K562 (cell line): ENCODE data around the gene MYO15A. TPM values are rescaled to one million over a fixed set of nuclear protein-coding genes. Genes with fewer than 3 reads are reported as not detected.

Source experiments
- ASH1L ChIP-seq: fragments of 450-650 bp; IDR thresholded peaks from 2 replicates; pipeline ENCODE4 v1.6.1; 2018; ENCODE audit warnings: borderline replicate concordance, mild to moderate bottlenecking, low read depth; ENCODE audit not compliant: partially characterized antibody
- BCL6 ChIP-seq: fragments of 250-450 bp; sonication (Bioruptor Pico); IDR thresholded peaks from 2 replicates; pipeline ENCODE4 v1.4.0; 2020
- CEBPZ ChIP-seq: fragments of 150-350 bp; IDR thresholded peaks from 2 replicates; pipeline ENCODE4 v1.6.1; 2014; ENCODE audit warnings: low read depth, mild to moderate bottlenecking, low read length, borderline replicate concordance
- KAT7 ChIP-seq: sonication (generic); formaldehyde crosslinking; IDR thresholded peaks from 2 replicates; pipeline ENCODE4 v1.8.0; 2022; ENCODE audit warnings: missing genetic modification reagents, mild to moderate bottlenecking, borderline replicate concordance
- SIX5 ChIP-seq, 2 experiments: IDR thresholded peaks; 2 replicates each; pipeline ENCODE4 v1.6.1; 2011; ENCODE audit warnings: low read length in 2 of 2, borderline replicate concordance in 1 of 2, low read depth in 1 of 2, mild to moderate bottlenecking in 1 of 2, moderate library complexity in 1 of 2; ENCODE audit not compliant: insufficient read depth in 1 of 2
- SMC3 ChIP-seq: conservative IDR thresholded peaks from 2 replicates; pipeline ENCODE4 v1.6.1; 2011; ENCODE audit warnings: low read depth, low read length, improper control_type of control experiment; ENCODE audit not compliant: insufficient read depth
- ZNF57 ChIP-seq: fragments of 450-650 bp; formaldehyde crosslinking; IDR thresholded peaks from 2 replicates; pipeline ENCODE4 v1.4.0; 2020; ENCODE audit warnings: mild to moderate bottlenecking, moderate library complexity
- ZNF780A ChIP-seq: fragments of 250-450 bp; sonication (Bioruptor Pico); IDR thresholded peaks from 2 replicates; pipeline ENCODE4 v1.5.0; 2021; ENCODE audit warnings: mild to moderate bottlenecking
- polyA plus RNA-seq, 8 experiments: library from polyadenylated mRNA; depleted of rRNA in 4 of 8; stranded (reverse) in 5 of 8; unstranded in 3 of 8; fragments of >200 nt; fragmentation: Nextera tagmentation in 2 of 8; fragmentation: Illumina TruSeq in 1 of 8; extraction: Ambion mirVana in 2 of 8; extraction: Trizol in 1 of 8; gene quantifications; 2 replicates each; pipeline versions ENCODE4 v1.2.1 to v1.2.3, GENCODE V29; 2011 to 2014; ENCODE audit warnings: inconsistent platforms in 1 of 8, missing spikeins in 1 of 8
- total RNA-seq, 7 experiments: library from RNA; depleted of rRNA in 6 of 7; stranded (reverse); fragments of >200 nt in 6 of 7; fragmentation: Illumina TruSeq in 2 of 7; extraction: Trizol in 2 of 7; gene quantifications; 2 replicates each; pipeline versions ENCODE4 v1.2.1 to v1.2.3, GENCODE V29; 2011 to 2021; ENCODE audit warnings: low replicate concordance in 1 of 7
- TF ChIP-seq, protein P1 (sequence below), 2 experiments: fragments of 450-650 bp; IDR thresholded peaks; 2 replicates each; pipeline ENCODE4 v1.6.1; 2018; ENCODE audit warnings: mild to moderate bottlenecking in 2 of 2, low read depth in 1 of 2; ENCODE audit not compliant: partially characterized antibody in 2 of 2
- TF ChIP-seq, protein P2 (sequence below): fragments of 450-650 bp; IDR thresholded peaks from 2 replicates; pipeline ENCODE4 v1.6.1; 2016

The MYO15A gene
- total and polyA plus RNA-seq, 9 of the 15 experiments (the other 6 are each of a cell fraction or from before 2014, with no cell fraction given): 0.05 to 0.88 (median 0.14) TPM; not detected in 1

- TF ChIP-seq, protein P1, sequence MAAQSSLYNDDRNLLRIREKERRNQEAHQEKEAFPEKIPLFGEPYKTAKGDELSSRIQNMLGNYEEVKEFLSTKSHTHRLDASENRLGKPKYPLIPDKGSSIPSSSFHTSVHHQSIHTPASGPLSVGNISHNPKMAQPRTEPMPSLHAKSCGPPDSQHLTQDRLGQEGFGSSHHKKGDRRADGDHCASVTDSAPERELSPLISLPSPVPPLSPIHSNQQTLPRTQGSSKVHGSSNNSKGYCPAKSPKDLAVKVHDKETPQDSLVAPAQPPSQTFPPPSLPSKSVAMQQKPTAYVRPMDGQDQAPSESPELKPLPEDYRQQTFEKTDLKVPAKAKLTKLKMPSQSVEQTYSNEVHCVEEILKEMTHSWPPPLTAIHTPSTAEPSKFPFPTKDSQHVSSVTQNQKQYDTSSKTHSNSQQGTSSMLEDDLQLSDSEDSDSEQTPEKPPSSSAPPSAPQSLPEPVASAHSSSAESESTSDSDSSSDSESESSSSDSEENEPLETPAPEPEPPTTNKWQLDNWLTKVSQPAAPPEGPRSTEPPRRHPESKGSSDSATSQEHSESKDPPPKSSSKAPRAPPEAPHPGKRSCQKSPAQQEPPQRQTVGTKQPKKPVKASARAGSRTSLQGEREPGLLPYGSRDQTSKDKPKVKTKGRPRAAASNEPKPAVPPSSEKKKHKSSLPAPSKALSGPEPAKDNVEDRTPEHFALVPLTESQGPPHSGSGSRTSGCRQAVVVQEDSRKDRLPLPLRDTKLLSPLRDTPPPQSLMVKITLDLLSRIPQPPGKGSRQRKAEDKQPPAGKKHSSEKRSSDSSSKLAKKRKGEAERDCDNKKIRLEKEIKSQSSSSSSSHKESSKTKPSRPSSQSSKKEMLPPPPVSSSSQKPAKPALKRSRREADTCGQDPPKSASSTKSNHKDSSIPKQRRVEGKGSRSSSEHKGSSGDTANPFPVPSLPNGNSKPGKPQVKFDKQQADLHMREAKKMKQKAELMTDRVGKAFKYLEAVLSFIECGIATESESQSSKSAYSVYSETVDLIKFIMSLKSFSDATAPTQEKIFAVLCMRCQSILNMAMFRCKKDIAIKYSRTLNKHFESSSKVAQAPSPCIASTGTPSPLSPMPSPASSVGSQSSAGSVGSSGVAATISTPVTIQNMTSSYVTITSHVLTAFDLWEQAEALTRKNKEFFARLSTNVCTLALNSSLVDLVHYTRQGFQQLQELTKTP (IDR thresholded peaks at IDR 0.05; ENCODE audit: low read depth in 1 of 2, partially characterized antibody in 2 of 2): no peak
- TF ChIP-seq, protein P2, sequence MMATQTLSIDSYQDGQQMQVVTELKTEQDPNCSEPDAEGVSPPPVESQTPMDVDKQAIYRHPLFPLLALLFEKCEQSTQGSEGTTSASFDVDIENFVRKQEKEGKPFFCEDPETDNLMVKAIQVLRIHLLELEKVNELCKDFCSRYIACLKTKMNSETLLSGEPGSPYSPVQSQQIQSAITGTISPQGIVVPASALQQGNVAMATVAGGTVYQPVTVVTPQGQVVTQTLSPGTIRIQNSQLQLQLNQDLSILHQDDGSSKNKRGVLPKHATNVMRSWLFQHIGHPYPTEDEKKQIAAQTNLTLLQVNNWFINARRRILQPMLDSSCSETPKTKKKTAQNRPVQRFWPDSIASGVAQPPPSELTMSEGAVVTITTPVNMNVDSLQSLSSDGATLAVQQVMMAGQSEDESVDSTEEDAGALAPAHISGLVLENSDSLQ: peak; percentile 100
- TF ChIP-seq BCL6 (CRISPR knock-in tag): no peak
- TF ChIP-seq CEBPZ: no peak; the same call in 1 of the 2 replicates
- no peak for TF ChIP-seq SMC3
- TF ChIP-seq ZNF57 (CRISPR knock-in tag): no peak
- TF ChIP-seq SIX5 (IDR thresholded peaks at IDR 0.05; ENCODE audit: borderline replicate concordance in 1 of 2, insufficient read depth in 1 of 2, low read depth in 1 of 2, low read length in 2 of 2): no peak
- TF ChIP-seq ZNF780A (CRISPR knock-in tag): no peak
- TF ChIP-seq ASH1L: peak; percentile 58
- TF ChIP-seq KAT7 (CRISPR knock-in tag): no peak
Measured at GRCh38 chr17:18183334-18184142, 75.0 kb downstream of the MYO15A start, which contains the start of gene ALKBH5 (continued).
